ENCODE data around the gene GOLGB1.
"Not testable (repeated sequence)": the region's sequence is repeated elsewhere in the genome, so short reads cannot be mapped to it uniquely, and the experiment has no call there.

The GOLGB1 gene

GRCh38 chr3:121749276-121750086 is at the start of gene GOLGB1:
Gene GOLGB1 (minus strand): TSS chr3:121749741. CDS start chr3:121730971, 18,770 bp downstream.
- DNase-seq (ENCODE audit: low read depth in 2 of 2): peak; percentile 82 to 83

GRCh38 chr3:121796970-121797369 is 47.4 kb upstream of the GOLGB1 start:
- no peak for DNase-seq (ENCODE audit: low read depth in 2 of 2)

GRCh38 chr3:121794264-121794983 is 44.9 kb upstream of the GOLGB1 start:
- DNase-seq (ENCODE audit: low read depth in 2 of 2): no peak

- no peak for DNase-seq (ENCODE audit: low read depth in 2 of 2)
These were observed 43.5 kb upstream of the GOLGB1 start for GRCh38 chr3:121793078-121793477.

GRCh38 chr3:121786485-121786884 is 36.9 kb upstream of the GOLGB1 start:
- DNase-seq (ENCODE audit: low read depth in 2 of 2): no peak

- not testable (repeated sequence) for DNase-seq (ENCODE audit: low read depth in 2 of 2)
These were observed 33.2 kb upstream of the GOLGB1 start for GRCh38 chr3:121782784-121783183.

- DNase-seq (ENCODE audit: low read depth in 2 of 2): no peak
These were observed 32.1 kb upstream of the GOLGB1 start for GRCh38 chr3:121781611-121782010.

- not testable (repeated sequence) for DNase-seq (ENCODE audit: low read depth in 2 of 2)
These were observed 25.6 kb upstream of the GOLGB1 start for GRCh38 chr3:121775095-121775494.

- no peak for DNase-seq (ENCODE audit: low read depth in 2 of 2)
These were observed 19.7 kb upstream of the GOLGB1 start for GRCh38 chr3:121769246-121769645.

- DNase-seq (ENCODE audit: low read depth in 2 of 2): no peak
These were observed 18.9 kb upstream of the GOLGB1 start for GRCh38 chr3:121768452-121768851.

GRCh38 chr3:121759541-121760202 is 10.1 kb upstream of the GOLGB1 start:
- no peak for DNase-seq (ENCODE audit: low read depth in 2 of 2)

- DNase-seq (ENCODE audit: low read depth in 2 of 2): no peak
These were observed 9.3 kb upstream of the GOLGB1 start for GRCh38 chr3:121758727-121759450.

GRCh38 chr3:121757812-121758545 is 8.4 kb upstream of the GOLGB1 start:
- no peak for DNase-seq (ENCODE audit: low read depth in 2 of 2)

GRCh38 chr3:121757087-121757811 is 7.7 kb upstream of the GOLGB1 start:
- DNase-seq (ENCODE audit: low read depth in 2 of 2): no peak

GRCh38 chr3:121752772-121753171 is 3.2 kb upstream of the GOLGB1 start:
- no peak for DNase-seq (ENCODE audit: low read depth in 2 of 2)

GRCh38 chr3:121752261-121752660 is 2.7 kb upstream of the GOLGB1 start:
- DNase-seq (ENCODE audit: low read depth in 2 of 2): no peak

- no peak for DNase-seq (ENCODE audit: low read depth in 2 of 2)
These were observed 510 bp upstream of the GOLGB1 start for GRCh38 chr3:121750087-121750415.

GRCh38 chr3:121748680-121749275 is 763 bp downstream of the GOLGB1 start:
- no peak for DNase-seq (ENCODE audit: low read depth in 2 of 2)

GRCh38 chr3:121747976-121748375 is 1.6 kb downstream of the GOLGB1 start:
- no peak for DNase-seq (ENCODE audit: low read depth in 2 of 2)

- not testable (repeated sequence) for DNase-seq (ENCODE audit: low read depth in 2 of 2)
These were observed 6.4 kb downstream of the GOLGB1 start for GRCh38 chr3:121743106-121743505.
